Esophagus squamous epithelium (tissue), 4 donors: ENCODE results near the gene TSPAN18.

ENCODE experiments used
- POLR2A ChIP-seq, 4 donors: fragments of 450-650 bp; IDR thresholded peaks; one replicate each; pipeline ENCODE4 v1.6.1; 2017; ENCODE audit warnings: antibody characterized with exemption in 4 of 4, mild to moderate bottlenecking in 4 of 4, moderate library complexity in 3 of 4
- TF ChIP-seq, protein P1 (sequence below), 6 experiments: fragments of 450-650 bp in 4 of 6; fragments of 200-600 bp in 2 of 6; sonication (generic) in 2 of 6; IDR thresholded peaks; one replicate each; pipeline ENCODE4 v1.5.1; 2016 to 2019; ENCODE audit warnings: antibody characterized with exemption in 6 of 6, mild to moderate bottlenecking in 4 of 6, moderate library complexity in 4 of 6

DNA sequence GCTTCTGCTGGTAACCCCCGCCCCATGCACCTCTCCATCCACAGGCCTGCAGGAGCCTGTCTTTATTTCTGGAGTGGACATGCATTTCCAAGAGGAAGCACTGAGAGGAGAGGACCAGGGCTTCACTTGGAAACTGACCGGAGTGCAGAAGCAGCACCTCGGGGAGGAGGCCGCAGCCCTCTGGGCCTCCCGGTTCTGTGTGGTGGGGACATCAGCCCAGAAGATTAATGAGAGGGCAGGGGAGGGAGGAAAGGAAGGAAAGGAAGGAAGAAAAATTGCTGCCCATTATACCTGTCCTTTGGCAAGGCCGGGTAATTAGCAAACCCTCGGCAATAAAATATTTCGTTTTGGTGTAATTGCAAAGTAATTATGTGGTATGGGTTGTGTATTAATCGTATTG lies 126.9 kb downstream of the TSPAN18 start:
- TF ChIP-seq, protein P1, sequence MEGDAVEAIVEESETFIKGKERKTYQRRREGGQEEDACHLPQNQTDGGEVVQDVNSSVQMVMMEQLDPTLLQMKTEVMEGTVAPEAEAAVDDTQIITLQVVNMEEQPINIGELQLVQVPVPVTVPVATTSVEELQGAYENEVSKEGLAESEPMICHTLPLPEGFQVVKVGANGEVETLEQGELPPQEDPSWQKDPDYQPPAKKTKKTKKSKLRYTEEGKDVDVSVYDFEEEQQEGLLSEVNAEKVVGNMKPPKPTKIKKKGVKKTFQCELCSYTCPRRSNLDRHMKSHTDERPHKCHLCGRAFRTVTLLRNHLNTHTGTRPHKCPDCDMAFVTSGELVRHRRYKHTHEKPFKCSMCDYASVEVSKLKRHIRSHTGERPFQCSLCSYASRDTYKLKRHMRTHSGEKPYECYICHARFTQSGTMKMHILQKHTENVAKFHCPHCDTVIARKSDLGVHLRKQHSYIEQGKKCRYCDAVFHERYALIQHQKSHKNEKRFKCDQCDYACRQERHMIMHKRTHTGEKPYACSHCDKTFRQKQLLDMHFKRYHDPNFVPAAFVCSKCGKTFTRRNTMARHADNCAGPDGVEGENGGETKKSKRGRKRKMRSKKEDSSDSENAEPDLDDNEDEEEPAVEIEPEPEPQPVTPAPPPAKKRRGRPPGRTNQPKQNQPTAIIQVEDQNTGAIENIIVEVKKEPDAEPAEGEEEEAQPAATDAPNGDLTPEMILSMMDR (IDR thresholded peaks at IDR 0.05) = no peak
- no peak for TF ChIP-seq POLR2A (IDR thresholded peaks at IDR 0.05)
